ENCODE measurements around the gene PEMT.

PEMT gene

GRCh38 chr17:17553217-17554195 lies 38.0 kb downstream of the PEMT start:
- DNase-seq (ENCODE audit: low read depth), result no peak

GRCh38 chr17:17552351-17553216 lies 38.9 kb downstream of the PEMT start:
- DNase-seq (ENCODE audit: low read depth), result no peak

DNA sequence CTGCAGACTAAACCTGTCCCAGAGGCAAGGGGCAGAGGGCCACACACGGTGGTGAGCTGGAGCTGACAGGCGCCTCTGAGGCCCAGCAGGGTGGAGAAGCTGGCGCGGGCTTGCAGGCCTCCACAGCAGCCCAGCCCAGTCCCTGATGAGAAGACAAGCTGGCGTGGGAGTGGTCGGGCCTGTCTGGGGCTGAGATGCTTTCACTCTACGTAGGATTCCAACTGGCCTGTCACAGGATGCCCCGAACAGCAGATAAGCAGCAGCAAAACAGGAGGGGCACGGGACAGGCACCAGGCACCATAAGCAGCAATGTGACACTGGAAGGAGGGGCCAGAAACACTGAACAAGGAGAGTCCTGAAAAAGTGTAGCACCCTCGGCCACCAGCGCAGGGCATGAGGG lies 40.1 kb downstream of the PEMT start:
- DNase-seq (ENCODE audit: low read depth), result no peak

DNA sequence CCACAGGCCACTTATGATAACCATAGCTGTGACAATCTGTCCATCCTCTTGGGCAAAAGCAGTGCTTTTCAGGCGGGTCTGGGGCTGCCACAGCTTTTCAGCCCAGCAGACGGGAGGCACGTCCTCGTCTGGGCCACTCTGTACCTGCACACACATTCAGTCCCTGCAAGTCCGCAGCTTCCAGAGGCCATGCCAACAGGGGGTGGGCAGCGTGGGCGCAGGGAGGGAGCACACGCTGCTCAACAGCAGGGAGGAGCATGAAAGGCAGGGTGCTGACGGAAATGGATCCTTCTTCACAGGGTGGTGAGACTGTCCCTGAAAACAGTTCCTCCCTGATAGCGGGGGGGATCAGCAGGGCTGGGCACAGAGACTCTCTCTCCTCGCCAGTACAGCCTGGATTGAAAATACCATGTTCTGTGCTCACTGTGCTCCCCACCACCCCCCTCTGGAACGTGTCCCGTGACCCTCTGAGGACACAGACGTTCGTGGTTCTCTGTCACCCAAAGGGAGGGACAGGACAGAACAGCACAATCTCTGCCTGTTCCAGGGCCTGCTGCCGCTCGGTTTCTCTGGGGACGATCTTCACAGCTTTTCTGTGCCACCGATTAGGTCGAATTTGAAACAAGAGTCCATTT lies 41.7 kb downstream of the PEMT start:
- DNase-seq (ENCODE audit: low read depth), result no peak

DNA sequence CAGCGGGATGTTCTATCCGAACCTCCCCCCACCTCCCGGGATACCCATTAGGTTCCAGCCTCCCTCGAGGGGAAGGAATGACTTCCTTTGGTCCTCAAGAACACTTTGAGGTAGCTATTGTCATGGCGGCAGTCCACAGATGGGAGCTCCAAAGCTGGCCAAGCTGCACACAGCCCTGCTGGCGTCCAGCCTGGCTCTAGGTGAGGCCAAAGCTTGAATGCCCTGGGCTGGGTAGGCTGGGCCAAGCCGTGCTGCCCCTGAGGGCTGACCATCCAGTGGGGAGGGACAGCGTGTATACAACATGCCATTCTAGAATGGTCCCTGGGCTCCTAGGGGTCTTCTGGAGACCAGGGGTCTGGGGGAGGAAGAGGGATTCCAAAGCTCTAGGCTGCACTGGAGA lies 43.5 kb downstream of the PEMT start:
- no peak for DNase-seq (ENCODE audit: low read depth)

GRCh38 chr17:17547210-17547764 lies 44.2 kb downstream of the PEMT start:
- no peak for DNase-seq (ENCODE audit: low read depth)

DNA sequence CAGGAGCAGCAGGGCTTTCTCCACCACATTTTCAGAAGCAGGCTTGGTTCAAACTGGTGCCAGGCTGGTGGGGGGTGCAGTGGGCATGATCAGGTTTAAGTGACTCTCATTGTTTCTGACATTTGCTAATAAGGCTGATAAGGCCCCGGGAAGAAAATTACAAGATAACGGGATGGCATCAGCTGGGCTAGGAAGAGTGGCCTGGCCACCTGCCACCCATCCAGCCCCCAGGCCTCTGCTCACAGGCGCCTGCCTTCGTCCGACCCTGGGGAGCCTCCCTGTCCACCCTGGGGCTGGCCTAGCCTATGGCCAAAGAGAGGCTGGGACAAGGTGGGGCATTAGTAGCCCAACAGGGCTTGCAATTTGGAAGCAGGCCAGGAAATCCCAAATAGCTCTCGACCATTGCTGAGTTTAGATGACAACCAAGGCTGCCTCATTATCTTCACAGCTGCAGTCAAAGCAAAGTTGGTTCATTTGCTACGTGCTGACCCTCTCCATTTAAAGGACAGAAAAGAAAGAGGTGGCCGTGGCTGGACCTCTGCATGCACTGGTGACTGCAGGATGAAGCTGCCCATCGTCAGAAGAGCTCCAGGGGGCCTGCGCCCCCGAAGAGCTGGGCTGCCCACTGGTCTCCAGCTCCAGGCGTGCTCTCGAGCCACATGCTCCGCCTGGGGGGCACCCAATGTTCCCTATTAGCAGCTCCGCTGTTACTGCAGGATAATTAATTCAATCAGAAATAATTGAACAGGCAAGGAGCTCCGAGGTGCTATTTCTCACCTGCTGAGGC lies 44.9 kb downstream of the PEMT start:
- DNase-seq (ENCODE audit: low read depth), result no peak

DNA sequence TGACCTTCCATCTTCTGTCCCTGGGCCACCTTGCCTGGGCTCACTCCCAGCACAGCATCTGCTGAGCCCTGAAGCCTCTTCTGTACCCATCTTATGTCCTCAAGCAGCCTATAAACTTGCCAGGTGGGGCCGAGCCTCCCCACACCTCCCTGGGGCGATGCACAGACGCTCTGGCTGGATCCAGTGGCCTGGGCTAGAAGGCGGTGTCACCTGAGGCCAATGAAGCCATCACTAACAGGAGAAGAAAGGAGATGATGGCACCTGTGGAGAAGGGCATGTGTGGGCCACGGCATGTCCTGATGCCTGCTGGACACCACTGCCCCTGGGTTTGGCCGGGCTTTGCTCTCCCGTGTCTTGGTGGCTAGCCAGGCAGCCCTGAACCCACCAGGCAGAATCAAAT lies 45.5 kb downstream of the PEMT start:
- no peak for DNase-seq (ENCODE audit: low read depth)

GRCh38 chr17:17545031-17545820 lies 46.3 kb downstream of the PEMT start:
- DNase-seq (ENCODE audit: low read depth), result no peak

GRCh38 chr17:17542906-17543635 lies 48.4 kb downstream of the PEMT start:
- DNase-seq (ENCODE audit: low read depth), result no peak

- no peak for DNase-seq (ENCODE audit: low read depth)
Measured at GRCh38 chr17:17541640-17542001, 49.9 kb downstream of the PEMT start.

DNA sequence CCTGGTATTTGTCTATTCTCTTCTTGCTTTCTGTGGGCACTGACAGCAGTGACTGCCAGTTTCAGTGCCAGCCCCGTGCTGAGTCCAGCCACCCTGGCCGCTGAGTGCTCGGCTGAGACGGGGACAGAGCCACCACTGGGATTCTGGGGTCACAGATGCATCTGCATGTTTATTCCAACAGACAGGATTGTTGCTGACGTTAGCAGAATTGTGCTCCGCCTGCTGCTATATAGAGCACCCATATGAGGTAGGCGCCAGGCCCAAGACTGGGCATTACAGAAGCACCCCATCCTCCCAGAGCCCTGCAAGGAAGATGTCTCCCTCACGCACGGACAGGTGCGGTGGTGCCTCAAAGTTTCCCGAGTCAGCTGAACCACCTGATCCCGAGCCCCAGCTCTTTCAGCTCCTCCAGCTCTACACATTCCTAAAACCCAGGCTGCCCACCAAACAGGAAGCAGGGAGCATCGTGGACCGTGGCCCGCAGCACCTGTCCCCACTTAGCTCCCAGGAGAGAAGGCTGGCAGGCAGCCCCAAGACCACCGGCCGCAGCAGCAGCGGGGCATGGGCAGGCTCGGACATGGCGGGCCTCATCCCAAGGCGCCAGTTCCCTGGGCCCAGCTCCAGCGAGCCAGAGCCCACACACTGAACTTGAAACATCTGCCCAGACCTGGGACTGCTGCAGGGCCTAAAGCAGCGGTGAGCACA lies 50.4 kb downstream of the PEMT start:
- DNase-seq (ENCODE audit: low read depth), result no peak

DNA sequence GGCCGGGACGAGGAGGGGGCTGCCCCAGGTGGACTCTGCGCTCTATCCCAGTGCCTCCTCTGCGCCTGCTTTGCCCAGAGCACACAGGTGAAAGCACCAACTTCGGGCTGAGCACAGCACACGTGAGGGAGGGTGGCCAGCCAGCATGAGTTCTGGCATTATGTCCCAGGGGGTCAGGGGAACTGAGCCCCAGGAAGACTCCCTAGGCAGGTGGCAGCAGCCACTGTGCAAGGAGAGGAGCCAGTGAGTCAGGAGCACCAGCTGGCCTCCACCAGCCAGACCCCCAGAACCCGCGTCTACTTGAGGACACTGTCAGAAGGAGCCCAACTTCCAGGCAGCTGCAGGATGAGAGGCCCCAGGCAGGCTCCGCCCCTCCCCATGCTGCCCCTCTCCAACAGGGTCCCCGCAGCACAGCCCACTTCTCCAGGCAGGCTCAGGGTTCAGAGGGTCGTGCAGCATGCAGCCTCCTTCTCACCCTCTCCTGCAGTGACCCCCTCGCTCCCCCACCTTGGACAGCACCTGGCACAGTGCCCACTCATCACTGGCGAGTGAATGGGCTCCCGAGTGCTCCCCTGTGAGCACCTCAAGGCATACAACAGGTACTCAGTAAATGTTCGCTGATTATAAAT lies 51.1 kb downstream of the PEMT start:
- no peak for DNase-seq (ENCODE audit: low read depth)

GRCh38 chr17:17539591-17539990 lies 51.9 kb downstream of the PEMT start:
- no peak for DNase-seq (ENCODE audit: low read depth)

GRCh38 chr17:17538417-17539391 lies 52.8 kb downstream of the PEMT start:
- DNase-seq (ENCODE audit: low read depth), result no peak

GRCh38 chr17:17537311-17538099 lies 54.0 kb downstream of the PEMT start:
- no peak for DNase-seq (ENCODE audit: low read depth)

DNA sequence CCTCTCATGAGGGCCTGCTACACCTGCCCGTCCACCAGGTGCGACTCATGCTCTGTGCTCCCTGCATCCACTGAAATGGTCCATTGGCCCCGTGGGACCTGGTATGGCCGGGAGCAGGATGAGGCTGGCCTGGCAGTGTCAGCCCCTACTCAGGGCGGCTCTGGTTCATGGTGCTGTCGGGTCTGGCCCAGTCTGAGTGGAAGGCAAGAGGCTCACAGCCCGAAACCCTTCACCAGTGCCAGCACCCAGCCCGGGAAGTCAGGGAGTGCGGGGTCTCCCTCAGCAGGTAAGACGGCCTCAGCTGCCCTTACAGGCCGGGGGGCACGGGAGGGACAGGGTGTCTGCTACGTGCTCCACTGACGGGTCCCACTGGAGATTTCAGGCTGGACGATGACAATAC lies 54.8 kb downstream of the PEMT start:
- DNase-seq (ENCODE audit: low read depth), result no peak
